GM21360 (cell line): Measurements from ENCODE around the gene MYO1A.

Experiments
- ATAC-seq: cut with Tn5 transposase; IDR thresholded peaks from one replicate; pipeline ENCODE4 v1.9.1; 2021; ENCODE audit warnings: mild to moderate bottlenecking, moderate library complexity; ENCODE audit not compliant: unreplicated experiment

The MYO1A gene

DNA sequence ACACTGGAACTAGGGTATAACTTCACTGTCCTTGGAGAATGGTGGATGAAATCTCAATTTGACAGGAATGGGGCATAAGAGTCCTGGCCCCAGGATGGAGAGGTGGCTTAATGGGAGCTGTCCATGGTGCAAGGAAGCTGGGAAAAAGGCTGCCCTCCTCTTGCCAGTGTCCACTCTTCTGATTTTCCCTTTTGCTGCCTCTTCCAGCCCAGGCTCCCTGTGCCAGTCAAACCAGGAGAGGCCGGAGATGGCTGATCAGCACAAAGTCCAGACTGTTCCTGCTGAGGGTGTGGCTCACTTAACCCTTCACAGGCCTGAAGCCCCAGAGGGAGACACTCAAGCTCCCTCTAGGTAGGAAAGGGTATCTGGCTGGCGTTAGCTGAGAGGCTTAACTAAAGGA, at the start of gene MYO1A:
Gene MYO1A, minus strand, starts transcription at position 240 of the 400 bp plus-strand sequence. CDS start 1,806 bp downstream, outside the sequence.
- ATAC-seq = no peak

DNA sequence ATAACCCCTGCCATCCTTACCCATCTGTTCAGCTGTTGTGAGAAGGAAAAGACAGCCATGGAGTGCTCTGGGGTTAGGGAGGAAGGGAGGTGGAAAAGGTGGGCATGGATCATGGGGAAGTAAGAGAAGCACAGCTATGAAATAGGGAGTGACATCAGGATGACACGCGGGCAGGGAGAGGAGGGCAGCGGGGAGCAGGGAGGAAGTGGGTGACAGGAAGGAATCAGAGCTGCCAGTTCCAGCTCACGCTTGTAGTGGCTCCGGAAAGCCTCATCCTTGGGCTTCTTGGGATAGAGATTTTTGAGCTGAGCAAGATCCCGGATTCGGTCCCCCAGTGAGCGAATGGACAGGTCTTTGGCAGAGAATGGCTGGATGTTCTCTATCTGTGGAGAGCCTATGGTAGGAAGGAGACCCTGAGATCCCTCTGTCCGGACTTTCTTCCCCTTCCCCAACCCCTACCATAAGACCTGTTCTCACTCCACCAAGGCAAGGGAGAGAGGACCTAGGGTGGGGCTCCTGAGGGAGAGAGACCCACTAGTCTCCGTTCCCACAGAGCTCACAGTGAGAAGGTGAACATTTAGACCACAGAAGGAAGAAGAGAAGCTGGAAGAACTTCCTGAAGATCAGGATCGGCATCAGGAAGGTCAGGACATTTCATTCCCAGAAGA, 49.3 kb upstream of the MYO1A start:
- no peak for ATAC-seq

- ATAC-seq = no peak
Measured at GRCh38 chr12:57098546-57098945, 48.6 kb upstream of the MYO1A start.

DNA sequence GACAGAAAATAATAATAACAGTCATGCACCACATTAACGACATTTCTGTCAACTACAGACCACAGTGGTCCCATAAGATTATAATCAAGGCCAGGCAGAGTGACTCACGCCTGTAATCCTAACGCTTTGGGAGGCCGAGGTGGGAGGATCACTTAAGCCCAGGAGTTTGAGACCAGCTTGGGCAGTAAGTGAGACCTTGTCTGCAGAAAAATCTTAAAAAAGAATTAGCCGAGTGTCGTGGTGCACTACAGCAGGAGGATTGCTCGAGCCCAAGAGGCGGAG, 47.6 kb upstream of the MYO1A start:
- no peak for ATAC-seq

- ATAC-seq = no peak
Measured at GRCh38 chr12:57096748-57097553, 47.0 kb upstream of the MYO1A start.

- ATAC-seq = no peak
Measured at GRCh38 chr12:57096099-57096572, 46.2 kb upstream of the MYO1A start.

DNA sequence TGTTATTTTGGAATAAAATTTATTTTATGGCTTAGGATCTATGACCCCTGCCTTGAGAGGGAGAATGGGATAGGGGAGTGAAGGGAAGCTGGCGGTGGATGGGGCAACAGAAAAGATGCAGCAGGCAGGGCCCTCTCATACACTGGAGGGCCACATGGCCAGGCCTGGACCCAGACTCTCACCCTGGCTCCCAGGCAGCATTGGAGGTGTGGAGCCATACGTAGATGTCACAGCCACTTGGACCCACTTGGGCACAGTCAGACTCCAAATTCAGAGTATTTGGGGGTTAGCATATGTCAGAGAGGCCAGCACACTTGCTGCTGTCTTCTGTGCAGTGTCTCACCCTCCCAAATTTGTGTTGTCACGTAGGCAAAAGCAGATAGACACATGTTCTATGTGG, 45.5 kb upstream of the MYO1A start:
- no peak for ATAC-seq

GRCh38 chr12:57094208-57095160, 44.6 kb upstream of the MYO1A start:
- no peak for ATAC-seq

DNA sequence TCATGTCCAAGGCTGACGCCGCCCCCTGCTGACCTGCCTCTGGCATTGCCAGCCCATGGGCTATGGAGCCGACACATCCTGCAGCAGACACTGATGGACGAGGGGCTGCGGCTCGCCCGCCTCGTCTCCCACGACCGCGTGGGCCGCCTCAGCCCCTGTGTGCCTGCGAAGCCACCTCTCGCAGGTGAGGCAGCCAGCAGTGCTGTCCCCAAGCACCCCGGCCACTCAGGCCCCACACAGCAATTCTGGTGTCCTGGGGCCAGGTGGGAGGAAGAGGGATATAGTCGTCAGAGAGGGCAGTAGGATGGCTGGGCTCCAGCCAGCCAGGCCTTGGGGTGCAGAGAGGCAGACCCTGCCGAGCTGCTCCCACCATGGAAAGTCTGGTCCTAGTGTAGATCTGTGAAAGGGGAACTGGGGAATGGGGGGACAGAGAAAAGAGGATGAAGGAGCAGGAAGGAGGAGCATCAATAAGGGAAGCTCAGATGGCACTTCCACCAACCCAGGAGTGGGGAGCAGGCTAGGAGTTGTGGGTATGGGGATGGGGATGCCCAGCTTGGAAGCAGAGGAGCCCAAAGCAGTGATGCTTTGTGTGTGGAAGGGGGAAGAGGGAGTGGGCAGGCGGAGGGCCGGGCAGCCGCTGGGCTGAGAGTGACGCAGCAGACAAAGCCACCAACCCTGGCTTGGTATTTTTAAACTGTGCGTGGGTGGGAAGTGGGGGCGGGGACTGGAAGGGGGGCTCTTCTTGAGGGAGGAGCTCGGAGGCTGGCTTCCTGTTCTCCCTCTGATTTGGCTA, 43.7 kb upstream of the MYO1A start:
- ATAC-seq = no peak

DNA sequence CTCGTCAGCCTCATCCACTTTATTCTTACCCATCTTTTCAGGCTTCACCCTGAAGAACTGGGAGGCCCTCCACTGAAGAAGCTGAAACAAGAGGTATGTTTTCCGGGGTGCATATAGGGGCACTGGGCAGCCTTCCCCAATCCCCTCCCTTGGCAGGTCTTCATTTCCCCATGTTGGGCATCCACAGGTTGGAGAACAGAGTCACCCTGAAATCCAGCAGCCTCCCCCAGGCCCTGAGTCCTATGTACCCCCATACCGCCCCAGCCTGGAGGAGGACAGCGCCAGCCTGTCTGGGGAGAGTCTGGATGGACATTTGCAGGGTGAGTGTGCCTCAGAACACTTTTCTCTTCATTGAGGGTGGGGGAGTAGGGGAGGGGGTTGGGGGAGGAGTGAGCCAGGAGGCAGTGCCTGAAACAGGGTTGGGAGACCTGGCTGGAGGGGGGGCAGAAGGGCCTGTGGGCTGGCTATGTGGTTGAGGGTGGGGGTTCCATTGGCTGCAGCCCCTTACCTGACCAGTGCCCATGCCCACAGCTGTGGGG, 43.0 kb upstream of the MYO1A start:
- no peak for ATAC-seq

GRCh38 chr12:57092529-57092862, 42.6 kb upstream of the MYO1A start:
- ATAC-seq = no peak

GRCh38 chr12:57091638-57092528, 42.0 kb upstream of the MYO1A start:
- ATAC-seq = no peak

GRCh38 chr12:57090924-57091637, 41.2 kb upstream of the MYO1A start:
- ATAC-seq = no peak

- ATAC-seq = no peak
Measured at GRCh38 chr12:57090490-57090889, 40.6 kb upstream of the MYO1A start.

- ATAC-seq = no peak
Measured at GRCh38 chr12:57089271-57090245, 39.6 kb upstream of the MYO1A start.

GRCh38 chr12:57088354-57089270, 38.7 kb upstream of the MYO1A start, which contains the start of gene NAB2:
Gene NAB2 (plus strand): TSS chr12:57089114. CDS start chr12:57089272, 158 bp downstream.
- ATAC-seq = peak; percentile 36
